ENCODE measurements around the gene FARP1. TPM values are rescaled to one million over a fixed set of nuclear protein-coding genes. Genes with fewer than 3 reads are reported as not detected.

FARP1 gene
- total RNA-seq, 6 experiments from 2014 or later = 44.9 to 104 (median 80.0) TPM

DNA sequence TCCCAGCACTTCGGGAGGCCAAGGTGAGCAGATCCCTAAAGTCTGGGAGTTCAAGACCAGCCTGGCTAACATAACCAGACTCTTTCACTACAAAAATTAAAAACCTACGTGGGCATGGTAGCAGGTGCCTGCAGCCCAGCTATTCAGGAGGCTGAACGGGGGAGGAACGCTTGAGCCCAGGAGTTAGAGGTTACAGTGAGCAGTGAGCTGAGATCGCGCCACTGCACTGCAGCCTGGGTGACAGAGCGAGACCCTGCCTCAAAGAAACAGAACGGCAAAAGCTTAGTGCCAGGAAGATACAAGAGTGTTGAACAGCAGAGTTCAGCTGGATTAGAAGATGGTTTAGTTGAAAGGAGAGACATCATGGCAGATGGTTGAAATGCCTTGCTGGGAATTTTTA lies 58.3 kb downstream of the FARP1 start:
- peak overlapping the region in 1 of 3 donors; percentile 68 for H3K27ac ChIP-seq
- no peak for DNase-seq
- no peak overlapping the region for H3K4me3 ChIP-seq
- H3K36me3 ChIP-seq = no peaks in the 10 kb centered on the region
- ATAC-seq = no peak
- WGBS (ENCODE audit: insufficient coverage, low coverage, low lambda C conversion rate, missing lambda C conversion rate) = 97% methylated on average over 7 of the region's 8 CpGs
- TF ChIP-seq, protein P1, sequence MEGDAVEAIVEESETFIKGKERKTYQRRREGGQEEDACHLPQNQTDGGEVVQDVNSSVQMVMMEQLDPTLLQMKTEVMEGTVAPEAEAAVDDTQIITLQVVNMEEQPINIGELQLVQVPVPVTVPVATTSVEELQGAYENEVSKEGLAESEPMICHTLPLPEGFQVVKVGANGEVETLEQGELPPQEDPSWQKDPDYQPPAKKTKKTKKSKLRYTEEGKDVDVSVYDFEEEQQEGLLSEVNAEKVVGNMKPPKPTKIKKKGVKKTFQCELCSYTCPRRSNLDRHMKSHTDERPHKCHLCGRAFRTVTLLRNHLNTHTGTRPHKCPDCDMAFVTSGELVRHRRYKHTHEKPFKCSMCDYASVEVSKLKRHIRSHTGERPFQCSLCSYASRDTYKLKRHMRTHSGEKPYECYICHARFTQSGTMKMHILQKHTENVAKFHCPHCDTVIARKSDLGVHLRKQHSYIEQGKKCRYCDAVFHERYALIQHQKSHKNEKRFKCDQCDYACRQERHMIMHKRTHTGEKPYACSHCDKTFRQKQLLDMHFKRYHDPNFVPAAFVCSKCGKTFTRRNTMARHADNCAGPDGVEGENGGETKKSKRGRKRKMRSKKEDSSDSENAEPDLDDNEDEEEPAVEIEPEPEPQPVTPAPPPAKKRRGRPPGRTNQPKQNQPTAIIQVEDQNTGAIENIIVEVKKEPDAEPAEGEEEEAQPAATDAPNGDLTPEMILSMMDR (IDR thresholded peaks at IDR 0.05) = no peak
- no peak for TF ChIP-seq POLR2A (IDR thresholded peaks at IDR 0.05)
- peaks cover 0 to 54% (median 24%) of the 10 kb centered on the region in 4 donors for H3K4me1 ChIP-seq
- intact Hi-C loops (cut with DNase I) = no loop called here
- no peaks in the 10 kb centered on the region for H3K27me3 ChIP-seq
- H3K9me3 ChIP-seq = no peaks in the 10 kb centered on the region

DNA sequence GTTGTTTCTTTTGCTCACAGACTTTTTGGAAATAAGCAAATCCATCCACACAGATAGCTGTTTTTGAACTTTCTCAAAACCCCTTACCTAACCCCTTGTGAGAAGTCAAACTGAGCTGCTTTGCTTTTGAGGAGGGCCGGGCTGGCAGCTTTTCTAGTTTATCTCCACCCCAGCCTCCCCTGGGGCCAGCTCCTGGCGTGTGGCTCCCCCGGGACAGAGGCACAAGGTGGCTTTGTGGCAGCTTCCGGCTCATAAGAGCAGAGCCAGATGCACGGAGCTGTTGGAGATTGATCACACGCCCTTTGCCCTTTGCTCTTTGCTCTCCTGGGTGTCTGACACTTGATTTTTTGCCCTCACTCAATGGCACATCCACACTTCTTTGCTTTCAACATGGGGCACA lies 59.1 kb downstream of the FARP1 start:
- DNase-seq (peak; percentile 73 to 83 (median 80)), ATAC-seq (peak; percentile 85 to 93 (median 90))
- peaks cover 0 to 46% (median 19%) of the 10 kb centered on the region in 4 donors for H3K4me1 ChIP-seq
- H3K27me3 ChIP-seq = no peaks in the 10 kb centered on the region
- H3K36me3 ChIP-seq = no peaks in the 10 kb centered on the region
- H3K27ac ChIP-seq = peak overlapping the region in 2 of 3 donors; percentile 16 to 68
- 14% methylated on average over 6 of the region's 6 CpGs for WGBS (ENCODE audit: insufficient coverage, low coverage, low lambda C conversion rate, missing lambda C conversion rate)
- peak overlapping the region in 2 of 3 donors; percentile 1 to 11 for H3K4me3 ChIP-seq
- TF ChIP-seq, protein P1 (IDR thresholded peaks at IDR 0.05) = no peak
- TF ChIP-seq POLR2A (IDR thresholded peaks at IDR 0.05) = no peak
- H3K9me3 ChIP-seq = no peaks in the 10 kb centered on the region
- intact Hi-C loops (cut with DNase I) = no loop called here

DNA sequence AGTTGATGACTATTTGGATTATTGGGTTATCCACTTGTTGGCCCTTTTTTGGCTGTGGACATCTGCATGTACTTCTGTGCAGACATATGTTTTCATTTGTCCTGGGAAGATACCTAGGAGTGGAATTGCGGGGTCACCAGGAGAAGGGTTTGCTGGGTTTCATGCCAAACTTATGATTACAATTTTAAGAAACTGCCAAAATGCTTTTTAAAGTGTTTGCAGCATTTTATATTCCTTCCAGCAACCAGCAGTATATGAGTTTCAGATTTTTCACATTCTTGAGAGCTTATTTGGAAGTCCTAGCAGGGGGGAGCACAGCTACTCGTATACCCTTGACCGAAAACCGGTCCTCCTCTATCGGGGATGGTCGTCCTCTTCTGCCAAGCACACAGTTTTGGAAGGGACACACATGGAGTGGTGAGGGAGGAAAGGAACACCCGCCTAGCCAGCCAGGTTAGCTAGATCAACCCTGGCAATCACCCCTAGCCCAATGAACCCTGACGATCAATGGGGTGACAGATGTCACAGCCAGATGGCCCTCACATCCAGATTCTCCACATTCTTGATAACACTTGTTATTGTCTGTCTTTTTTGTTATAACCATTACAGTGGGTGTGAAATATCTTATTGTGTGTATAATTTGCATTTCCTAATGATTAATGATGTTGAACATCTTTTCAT lies 60.9 kb downstream of the FARP1 start:
- WGBS (ENCODE audit: insufficient coverage, low coverage, low lambda C conversion rate, missing lambda C conversion rate) = 43% methylated on average over 8 of the region's 8 CpGs
- Histone ChIP-seq H3K27ac (peak overlapping the region in 1 of 3 donors; percentile 68), H3K9me3 (no peaks in the 10 kb centered on the region), H3K4me3 (no peak overlapping the region), H3K4me1 (peaks cover 0 to 50% (median 19%) of the 10 kb centered on the region in 4 donors), H3K36me3 (no peaks in the 10 kb centered on the region), H3K27me3 (no peaks in the 10 kb centered on the region)
- ATAC-seq = peak; percentile 40 to 76 (median 65)
- no peak for TF ChIP-seq POLR2A (IDR thresholded peaks at IDR 0.05)
- TF ChIP-seq, protein P1 (IDR thresholded peaks at IDR 0.05) = no peak
- intact Hi-C loops (cut with DNase I) = no loop called here
- DNase-seq = peak in 1 of 3 donors; percentile 64

DNA sequence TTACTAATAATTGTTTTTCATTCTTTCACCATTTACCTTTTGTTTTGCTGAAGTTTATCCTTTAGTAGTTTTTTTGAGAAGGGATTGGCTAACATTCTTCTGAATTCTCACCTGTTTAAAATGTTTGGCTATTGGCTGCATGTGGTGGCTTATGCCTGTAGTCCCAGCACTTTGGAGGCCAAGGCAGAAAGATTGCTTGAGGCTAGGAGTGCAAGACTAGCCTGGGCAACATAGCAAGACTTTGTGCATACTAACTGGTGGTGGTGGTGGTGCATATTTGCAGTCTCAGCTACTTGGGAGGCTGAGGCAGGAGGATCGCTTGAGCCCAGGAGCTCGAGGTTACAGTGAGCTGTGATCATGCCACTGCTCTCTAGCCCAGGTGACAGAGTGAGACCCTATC lies 61.7 kb downstream of the FARP1 start:
- no peak for TF ChIP-seq POLR2A (IDR thresholded peaks at IDR 0.05)
- TF ChIP-seq, protein P1 (IDR thresholded peaks at IDR 0.05) = no peak
- Histone ChIP-seq H3K4me1 (peaks cover 0 to 43% (median 16%) of the 10 kb centered on the region in 4 donors), H3K9me3 (no peaks in the 10 kb centered on the region), H3K4me3 (no peak overlapping the region), H3K27me3 (no peaks in the 10 kb centered on the region), H3K36me3 (no peaks in the 10 kb centered on the region), H3K27ac (no peak overlapping the region)
- DNase-seq (no peak), ATAC-seq (no peak)
- intact Hi-C loops (cut with DNase I) = no loop called here
- 80% methylated on average over 1 of the region's 2 CpGs for WGBS (ENCODE audit: insufficient coverage, low coverage, low lambda C conversion rate, missing lambda C conversion rate)
